H9 (cell line): ENCODE results near the gene ANKRD53. TPM values are rescaled to one million over a fixed set of nuclear protein-coding genes. Genes with fewer than 3 reads are reported as not detected.

ENCODE experiments used
- DNase-seq: peaks from one replicate; pipeline ENCODE4 v3.0.0-alpha.2; 2017
- H2AFZ ChIP-seq: one replicate; pipeline ENCODE4 v1.6.1; 2013; ENCODE audit warnings: mild to moderate bottlenecking, low read length, control low read depth, moderate library complexity
- H2AK5ac ChIP-seq: 2 replicates; pipeline ENCODE4 v1.6.1; 2013; ENCODE audit warnings: low read length, control low read depth, mixed read lengths; ENCODE audit not compliant: insufficient read length
- H2BK120ac ChIP-seq: one replicate; pipeline ENCODE4 v1.6.1; 2013; ENCODE audit warnings: low read depth, mild to moderate bottlenecking, low read length, control low read depth, inconsistent platforms; ENCODE audit not compliant: poor library complexity, severe bottlenecking
- H2BK12ac ChIP-seq: 2 replicates; pipeline ENCODE4 v1.6.1; 2013; ENCODE audit warnings: low read length, control low read depth, mixed read lengths, low read depth; ENCODE audit not compliant: insufficient read length
- H2BK15ac ChIP-seq: 2 replicates; pipeline ENCODE4 v1.6.1; 2013; ENCODE audit warnings: low read depth, low read length, control low read depth
- H2BK20ac ChIP-seq: one replicate; pipeline ENCODE4 v1.6.1; 2013; ENCODE audit warnings: low read depth, mild to moderate bottlenecking, low read length, control low read depth, inconsistent platforms; ENCODE audit not compliant: poor library complexity, severe bottlenecking
- H2BK5ac ChIP-seq: 2 replicates; pipeline ENCODE4 v1.6.1; 2013; ENCODE audit warnings: low read length, control low read depth, mixed read lengths; ENCODE audit not compliant: insufficient read length
- H3K14ac ChIP-seq: 2 replicates; pipeline ENCODE4 v1.6.1; 2013; ENCODE audit warnings: low read length, control low read depth; ENCODE audit not compliant: insufficient read depth
- H3K18ac ChIP-seq: 2 replicates; pipeline ENCODE4 v1.6.1; 2013; ENCODE audit warnings: low read depth, mild to moderate bottlenecking, mixed read lengths, low read length, control low read depth; ENCODE audit not compliant: insufficient read length
- H3K23ac ChIP-seq: 2 replicates; pipeline ENCODE4 v1.6.1; 2013; ENCODE audit warnings: low read length, control low read depth, mixed read lengths, low read depth; ENCODE audit not compliant: insufficient read length
- H3K23me2 ChIP-seq: 2 replicates; pipeline ENCODE4 v1.6.1; 2013; ENCODE audit warnings: low read depth, mild to moderate bottlenecking, mixed read lengths, low read length, control low read depth; ENCODE audit not compliant: insufficient read length, poor library complexity, severe bottlenecking
- H3K27ac ChIP-seq: 2 replicates; pipeline ENCODE4 v1.5.1; 2013; ENCODE audit warnings: low read length, control low read depth, mixed read lengths, low read depth; ENCODE audit not compliant: insufficient read length
- H3K27me3 ChIP-seq: 2 replicates; pipeline ENCODE4 v1.6.1; 2013; ENCODE audit warnings: low read length, control low read depth, inconsistent platforms; ENCODE audit not compliant: insufficient read depth
- H3K4ac ChIP-seq: 2 replicates; pipeline ENCODE4 v1.6.1; 2013; ENCODE audit warnings: low read depth, mild to moderate bottlenecking, control low read depth, inconsistent platforms, low read length, moderate library complexity
- H3K4me1 ChIP-seq: 2 replicates; pipeline ENCODE4 v1.6.1; 2013; ENCODE audit warnings: low read length, control low read depth, inconsistent platforms; ENCODE audit not compliant: insufficient read depth
- H3K4me2 ChIP-seq: 2 replicates; pipeline ENCODE4 v1.6.1; 2013; ENCODE audit warnings: low read length, control low read depth, mixed read lengths; ENCODE audit not compliant: insufficient read length, insufficient read depth
- H3K56ac ChIP-seq: 2 replicates; pipeline ENCODE4 v1.6.1; 2013; ENCODE audit warnings: low read depth, mild to moderate bottlenecking, mixed read lengths, low read length, control low read depth; ENCODE audit not compliant: insufficient read length
- H3K79me1 ChIP-seq: 2 replicates; pipeline ENCODE4 v1.6.1; 2013; ENCODE audit warnings: low read depth, mild to moderate bottlenecking, moderate library complexity, low read length, control low read depth, inconsistent platforms; ENCODE audit not compliant: insufficient read depth, poor library complexity, severe bottlenecking
- H3K79me2 ChIP-seq: 2 replicates; pipeline ENCODE4 v1.6.1; 2013; ENCODE audit warnings: low read length, control low read depth, inconsistent platforms; ENCODE audit not compliant: insufficient read depth
- H3K9ac ChIP-seq: 2 replicates; pipeline ENCODE4 v1.6.1; 2013; ENCODE audit warnings: low read length, control low read depth, mixed read lengths; ENCODE audit not compliant: insufficient read length; ENCODE audit errors: extremely low read depth
- H3K9me3 ChIP-seq: one replicate; pipeline ENCODE4 v1.6.1; 2013; ENCODE audit warnings: low read depth, low read length, inconsistent platforms; ENCODE audit not compliant: control insufficient read depth
- H3T11ph ChIP-seq: one replicate; pipeline ENCODE4 v1.6.1; 2013; ENCODE audit warnings: mild to moderate bottlenecking, low read length, control low read depth, inconsistent platforms
- H4K20me1 ChIP-seq: one replicate; pipeline ENCODE4 v1.6.1; 2013; ENCODE audit not compliant: control insufficient read depth, insufficient read length, insufficient read depth
- H4K5ac ChIP-seq: 2 replicates; pipeline ENCODE4 v1.6.1; 2013; ENCODE audit warnings: low read depth, mild to moderate bottlenecking, mixed read lengths, low read length, control low read depth; ENCODE audit not compliant: insufficient read length
- H4K8ac ChIP-seq: replicated peaks from 2 replicates; pipeline ENCODE4 v1.6.1; 2013; ENCODE audit warnings: low read length, control low read depth, mixed read lengths, low read depth; ENCODE audit not compliant: insufficient read length
- H4K91ac ChIP-seq: 2 replicates; pipeline ENCODE4 v1.6.1; 2013; ENCODE audit warnings: low read depth, mild to moderate bottlenecking, moderate library complexity, mixed read lengths, low read length, control low read depth; ENCODE audit not compliant: insufficient read length
- H3K27ac Mint-ChIP-seq, 3 experiments: 2 replicates in 2 of 3; 3 replicates in 1 of 3; pipeline ENCODE4 v1.8.0; 2020 to 2021; ENCODE audit warnings: mixed read lengths in 3 of 3, mild to moderate bottlenecking in 1 of 3, moderate library complexity in 1 of 3
- H3K27me3 Mint-ChIP-seq: 2 replicates; pipeline ENCODE4 v1.8.0; 2021; ENCODE audit warnings: low read depth, mild to moderate bottlenecking, moderate library complexity, mixed read lengths
- H3K36me3 Mint-ChIP-seq, 3 experiments: 2 replicates in 2 of 3; 3 replicates in 1 of 3; pipeline ENCODE4 v1.8.0; 2020 to 2021; ENCODE audit warnings: low read depth in 3 of 3, mixed read lengths in 3 of 3; ENCODE audit not compliant: insufficient read depth in 1 of 3
- H3K4me1 Mint-ChIP-seq, 2 experiments: 2 replicates each; pipeline ENCODE4 v1.8.0; 2020; ENCODE audit warnings: mixed read lengths in 2 of 2
- H3K4me3 Mint-ChIP-seq, 2 experiments: 2 replicates in 1 of 2; 3 replicates in 1 of 2; pipeline ENCODE4 v1.8.0; 2020 to 2021; ENCODE audit warnings: mild to moderate bottlenecking in 2 of 2, mixed read lengths in 2 of 2, moderate library complexity in 1 of 2
- H3K9me3 Mint-ChIP-seq, 2 experiments: 2 replicates in 1 of 2; 3 replicates in 1 of 2; pipeline ENCODE4 v1.8.0; 2020; ENCODE audit warnings: mild to moderate bottlenecking in 2 of 2, mixed read lengths in 2 of 2, moderate library complexity in 1 of 2
- WGBS: extraction: QIAGEN DNeasy Blood & Tissue Kit; methylation state at CpG from one replicate; pipeline ENCODE4 v1.1.7; 2013; ENCODE audit warnings: missing lambda C conversion rate, low lambda C conversion rate, mixed read lengths; ENCODE audit not compliant: insufficient read length; ENCODE audit errors: extremely low coverage; 5-methylcytosine and 5-hydroxymethylcytosine counted together
- total RNA-seq: library from RNA; stranded (reverse); gene quantifications from 2 replicates; pipeline ENCODE4 v1.2.1, GENCODE V29; 2021
- TF ChIP-seq, protein P1 (sequence below): fragments of 200-600 bp; sonication (generic); conservative IDR thresholded peaks from 3 replicates; pipeline ENCODE4 v1.8.0; 2021; ENCODE audit warnings: antibody characterized with exemption, mild to moderate bottlenecking

ANKRD53 gene
- total RNA-seq, 1 experiment from 2014 or later = 0.28 TPM

DNA sequence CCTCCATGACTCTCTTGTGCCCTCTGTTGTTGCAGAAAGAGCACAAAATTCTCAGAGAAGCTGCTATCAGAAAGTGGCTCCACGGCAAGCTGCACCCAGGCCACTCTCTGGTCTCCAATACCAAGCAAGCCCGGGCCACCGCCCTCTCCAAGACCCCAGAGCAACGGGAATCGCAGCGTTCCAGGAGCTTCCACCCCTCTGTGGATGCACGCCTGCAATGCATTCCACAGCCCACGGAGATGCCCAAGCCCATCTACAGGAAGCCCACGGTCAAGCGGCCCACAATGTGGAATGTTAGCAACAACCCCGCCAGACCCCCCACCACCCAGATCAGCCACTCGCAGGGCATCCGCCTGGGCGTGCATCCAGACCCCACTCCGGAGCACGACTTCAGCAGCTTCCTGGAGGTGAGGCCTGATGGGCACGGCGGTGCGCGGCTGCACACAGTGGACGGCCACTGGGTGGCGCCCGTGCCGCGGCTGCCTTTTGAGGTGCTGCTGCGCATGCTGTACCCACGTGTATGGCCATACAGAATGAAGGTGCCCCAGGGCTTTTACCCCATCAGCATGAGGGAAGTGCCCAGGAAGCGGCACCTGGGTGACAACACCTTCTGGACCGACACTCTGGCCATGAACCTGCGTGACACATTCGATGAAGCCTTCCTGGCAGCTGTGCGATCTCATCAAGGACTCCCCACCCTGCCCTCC lies 6.3 kb downstream of the ANKRD53 start:
- Histone ChIP-seq H3K4me2 (peak overlapping the region; percentile 15), H3K56ac (no peak overlapping the region), H3K23ac (no peak overlapping the region), H3K27ac (no peak overlapping the region), H3K4ac (no peak overlapping the region), H2BK15ac (no peak overlapping the region), H3K9ac (no peak overlapping the region), H4K8ac (no peak overlapping the region), H2AK5ac (no peak overlapping the region), H3K4me1 (no peaks in the 10 kb centered on the region), H2BK12ac (no peak overlapping the region), H2BK20ac (no peak overlapping the region), H3K23me2 (no peaks in the 10 kb centered on the region), H2AFZ (no peak overlapping the region), H4K20me1 (no peaks in the 10 kb centered on the region), H3K79me2 (no peaks in the 10 kb centered on the region), H2BK120ac (no peak overlapping the region), H3K79me1 (no peaks in the 10 kb centered on the region), H3K18ac (no peak overlapping the region), H3K9me3 (no peaks in the 10 kb centered on the region), H3K14ac (no peak overlapping the region), H2BK5ac (no peak overlapping the region), H3K27me3 (no peaks in the 10 kb centered on the region; the same call in 1 of the 2 replicates), H3T11ph (no peak overlapping the region), H4K91ac (no peak overlapping the region), H4K5ac (no peak overlapping the region)
- Mint-ChIP-seq H3K27me3 (peaks cover 18% of the 10 kb centered on the region), H3K9me3 (no peaks in the 10 kb centered on the region), H3K4me1 (peaks cover 5% of the 10 kb centered on the region in 2 experiments), H3K4me3 (peak overlapping the region in 1 of 2 experiments; percentile 21; a peak in 2 of 5 replicates), H3K36me3 (peaks cover 1 to 31% (median 25%) of the 10 kb centered on the region in 3 experiments; a peak in 4 of 7 replicates), H3K27ac (no peak overlapping the region)
- TF ChIP-seq, protein P1, sequence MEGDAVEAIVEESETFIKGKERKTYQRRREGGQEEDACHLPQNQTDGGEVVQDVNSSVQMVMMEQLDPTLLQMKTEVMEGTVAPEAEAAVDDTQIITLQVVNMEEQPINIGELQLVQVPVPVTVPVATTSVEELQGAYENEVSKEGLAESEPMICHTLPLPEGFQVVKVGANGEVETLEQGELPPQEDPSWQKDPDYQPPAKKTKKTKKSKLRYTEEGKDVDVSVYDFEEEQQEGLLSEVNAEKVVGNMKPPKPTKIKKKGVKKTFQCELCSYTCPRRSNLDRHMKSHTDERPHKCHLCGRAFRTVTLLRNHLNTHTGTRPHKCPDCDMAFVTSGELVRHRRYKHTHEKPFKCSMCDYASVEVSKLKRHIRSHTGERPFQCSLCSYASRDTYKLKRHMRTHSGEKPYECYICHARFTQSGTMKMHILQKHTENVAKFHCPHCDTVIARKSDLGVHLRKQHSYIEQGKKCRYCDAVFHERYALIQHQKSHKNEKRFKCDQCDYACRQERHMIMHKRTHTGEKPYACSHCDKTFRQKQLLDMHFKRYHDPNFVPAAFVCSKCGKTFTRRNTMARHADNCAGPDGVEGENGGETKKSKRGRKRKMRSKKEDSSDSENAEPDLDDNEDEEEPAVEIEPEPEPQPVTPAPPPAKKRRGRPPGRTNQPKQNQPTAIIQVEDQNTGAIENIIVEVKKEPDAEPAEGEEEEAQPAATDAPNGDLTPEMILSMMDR = peak; percentile 88
- WGBS = no CpG with 5 or more reads among the region's 32 CpGs
- peak; percentile 83 for DNase-seq
